Measurements from ENCODE around the gene ZNF831. TPM values are rescaled to one million over a fixed set of nuclear protein-coding genes. Genes with fewer than 3 reads are reported as not detected.
A peak's percentile ranks its signal among the peaks of the same experiment; 100 is the strongest.

The ZNF831 gene
- total RNA-seq, 1 experiment from 2014 or later = not detected

- H3K27me3 ChIP-seq (replicated peaks; ENCODE audit: control insufficient read depth, insufficient read depth, low read length) = no peaks in the 10 kb centered on the region
Observed at GRCh38 chr20:59195316-59195993, 31.8 kb downstream of the ZNF831 start.

DNA sequence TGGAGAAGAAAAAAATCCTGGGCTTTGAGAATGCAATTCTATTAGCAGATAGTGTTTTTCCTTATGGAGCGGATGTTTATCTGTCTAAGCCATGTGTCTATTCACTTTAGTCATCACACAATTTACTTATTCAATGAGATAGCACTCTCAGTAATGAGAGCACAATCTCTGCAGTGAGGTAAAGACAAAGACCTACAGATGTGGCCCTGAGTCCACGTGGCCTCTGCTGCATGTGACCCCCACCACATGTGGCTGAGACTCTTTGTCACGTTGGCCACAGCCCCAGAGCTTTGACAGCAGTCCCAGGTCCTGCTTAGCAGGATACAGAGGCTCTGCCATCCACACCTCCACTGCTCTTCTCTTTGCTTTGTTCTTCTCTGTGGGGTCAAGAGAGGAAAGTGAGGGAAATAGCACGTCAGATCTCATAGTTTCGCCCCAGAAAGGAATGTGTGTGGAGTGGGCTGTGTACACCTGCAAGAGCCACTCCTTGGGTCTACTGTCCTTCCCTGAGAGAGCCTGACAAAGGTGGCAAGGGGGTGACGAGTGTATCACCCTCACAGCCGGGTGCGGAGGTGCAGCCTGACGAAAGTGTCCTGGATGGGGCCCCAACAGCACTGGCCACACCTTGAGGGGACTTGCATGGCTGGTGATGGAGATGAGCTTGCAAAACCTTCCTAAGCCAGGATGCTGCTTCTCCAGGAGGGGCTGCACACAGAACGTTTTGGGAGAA lies 40.7 kb downstream of the ZNF831 start:
- CTCF ChIA-PET = no interaction called here
- H3K27me3 ChIP-seq (replicated peaks; ENCODE audit: control insufficient read depth, insufficient read depth, low read length) = 0 out of 2 replicates have a peak, but pooled peaks cover 1% of the 10 kb centered on the region
- Mint-ChIP-seq H3K4me1 (ENCODE audit: low read depth, unreplicated experiment) (no peaks in the 10 kb centered on the region), H3K4me3 (ENCODE audit: unreplicated experiment) (no peak overlapping the region), H3K36me3 (ENCODE audit: insufficient read depth, unreplicated experiment) (no peaks in the 10 kb centered on the region), H3K27me3 (ENCODE audit: insufficient read depth, unreplicated experiment) (peaks cover 32% of the 10 kb centered on the region), H3K9me3 (ENCODE audit: unreplicated experiment) (no peaks in the 10 kb centered on the region), H3K27ac (ENCODE audit: unreplicated experiment) (no peak overlapping the region)
- no peak for TF ChIP-seq CTCF (IDR thresholded peaks at IDR 0.05; ENCODE audit: insufficient read depth in 1 of 2, low read depth in 1 of 2, low read length in 1 of 2, severe bottlenecking in 1 of 2, unreplicated experiment in 1 of 2)
- H3K9me3 ChIP-seq = no peaks in the 10 kb centered on the region
- peak in 1 of 2 experiments; percentile 40 for DNase-seq
- no peaks in the 10 kb centered on the region for H3K36me3 ChIP-seq (ENCODE audit: control insufficient read depth, insufficient read depth, low read length)
- intact Hi-C loops (cut with micrococcal nuclease; ENCODE audit: unreplicated experiment) = no loop called here
- no peaks in the 10 kb centered on the region for H3K4me1 ChIP-seq
- POLR2A ChIA-PET = no interaction called here
- no peak overlapping the region for H3K4me3 ChIP-seq (ENCODE audit: low read depth, low read length)
- no TSS peak for BruUV-seq (replicated peaks)

More at GRCh38 chr20:59195316-59195993, 31.8 kb downstream of the ZNF831 start:
- Histone ChIP-seq H3K4me3 (ENCODE audit: low read depth, low read length) (no peak overlapping the region), H3K36me3 (ENCODE audit: control insufficient read depth, insufficient read depth, low read length) (no peaks in the 10 kb centered on the region), H3K9me3 (no peaks in the 10 kb centered on the region), H3K4me1 (peaks cover 3% of the 10 kb centered on the region; the same call in 1 of the 2 replicates)
- no peak for DNase-seq
- no TSS peak for BruUV-seq (replicated peaks)
- intact Hi-C loops (cut with micrococcal nuclease; ENCODE audit: unreplicated experiment) = no loop called here
- no peak overlapping the region for H3K27ac Mint-ChIP-seq (ENCODE audit: unreplicated experiment)
- H3K36me3 Mint-ChIP-seq (ENCODE audit: insufficient read depth, unreplicated experiment) = no peaks in the 10 kb centered on the region
- no peak overlapping the region for H3K4me3 Mint-ChIP-seq (ENCODE audit: unreplicated experiment)
- CTCF ChIA-PET = no interaction called here
- H3K27me3 Mint-ChIP-seq (ENCODE audit: insufficient read depth, unreplicated experiment) = peaks cover 20% of the 10 kb centered on the region
- H3K4me1 Mint-ChIP-seq (ENCODE audit: low read depth, unreplicated experiment) = peaks cover 11% of the 10 kb centered on the region
- POLR2A ChIA-PET = no interaction called here
- no peaks in the 10 kb centered on the region for H3K9me3 Mint-ChIP-seq (ENCODE audit: unreplicated experiment)
- TF ChIP-seq CTCF (IDR thresholded peaks at IDR 0.05; ENCODE audit: insufficient read depth in 1 of 2, low read depth in 1 of 2, low read length in 1 of 2, severe bottlenecking in 1 of 2, unreplicated experiment in 1 of 2) = no peak

- no peak for DNase-seq
- no peak overlapping the region for H3K4me3 ChIP-seq (ENCODE audit: low read depth, low read length)
- BruUV-seq (replicated peaks) = no TSS peak
- Mint-ChIP-seq H3K9me3 (ENCODE audit: unreplicated experiment) (no peaks in the 10 kb centered on the region), H3K27ac (ENCODE audit: unreplicated experiment) (no peak overlapping the region), H3K4me1 (ENCODE audit: low read depth, unreplicated experiment) (no peaks in the 10 kb centered on the region), H3K4me3 (ENCODE audit: unreplicated experiment) (no peak overlapping the region), H3K36me3 (ENCODE audit: insufficient read depth, unreplicated experiment) (no peaks in the 10 kb centered on the region), H3K27me3 (ENCODE audit: insufficient read depth, unreplicated experiment) (peaks cover 35% of the 10 kb centered on the region)
- TF ChIP-seq CTCF (IDR thresholded peaks at IDR 0.05; ENCODE audit: insufficient read depth in 1 of 2, low read depth in 1 of 2, low read length in 1 of 2, severe bottlenecking in 1 of 2, unreplicated experiment in 1 of 2) = no peak
- intact Hi-C loops (cut with micrococcal nuclease; ENCODE audit: unreplicated experiment) = loop anchor here (5.0 kb wide), 1 partner anchor 333 kb away; no protein-coding TSS in a partner anchor
- H3K27me3 ChIP-seq (replicated peaks; ENCODE audit: control insufficient read depth, insufficient read depth, low read length) = 0 out of 2 replicates have a peak, but pooled peaks cover 1% of the 10 kb centered on the region
- no peaks in the 10 kb centered on the region for H3K9me3 ChIP-seq
- POLR2A ChIA-PET = no interaction called here
- no peaks in the 10 kb centered on the region for H3K36me3 ChIP-seq (ENCODE audit: control insufficient read depth, insufficient read depth, low read length)
- H3K4me1 ChIP-seq = no peaks in the 10 kb centered on the region
- CTCF ChIA-PET = interaction anchor here (0.7 kb wide), 1 partner anchor 654 kb away, joined by 3 read pairs; no protein-coding TSS in a partner anchor
Observed at GRCh38 chr20:59205044-59205443, 41.4 kb downstream of the ZNF831 start.

Measured in Caco-2 (cell line).